ENCODE measurements around the gene POMGNT2.

The POMGNT2 gene

DNA sequence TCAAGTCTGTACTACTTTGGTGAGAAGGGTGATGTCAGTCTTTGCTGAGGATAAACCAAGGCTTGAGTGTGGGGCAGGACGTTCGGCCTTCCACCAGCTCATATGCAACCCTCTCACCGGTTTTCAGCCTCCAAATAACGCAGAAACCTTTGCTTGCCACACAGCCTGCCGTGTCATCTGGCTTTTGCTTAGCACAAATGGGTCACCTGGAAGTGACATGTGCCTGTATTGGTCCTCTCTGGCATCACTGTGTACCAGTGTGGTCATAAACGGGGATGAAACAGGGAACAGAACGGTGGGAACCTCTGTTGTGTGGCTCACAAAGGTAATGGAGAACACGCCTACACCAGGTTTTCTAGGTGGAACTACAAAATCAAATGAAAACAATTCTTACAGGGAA lies 7.1 kb downstream of the POMGNT2 start:
- no peak for DNase-seq

DNA sequence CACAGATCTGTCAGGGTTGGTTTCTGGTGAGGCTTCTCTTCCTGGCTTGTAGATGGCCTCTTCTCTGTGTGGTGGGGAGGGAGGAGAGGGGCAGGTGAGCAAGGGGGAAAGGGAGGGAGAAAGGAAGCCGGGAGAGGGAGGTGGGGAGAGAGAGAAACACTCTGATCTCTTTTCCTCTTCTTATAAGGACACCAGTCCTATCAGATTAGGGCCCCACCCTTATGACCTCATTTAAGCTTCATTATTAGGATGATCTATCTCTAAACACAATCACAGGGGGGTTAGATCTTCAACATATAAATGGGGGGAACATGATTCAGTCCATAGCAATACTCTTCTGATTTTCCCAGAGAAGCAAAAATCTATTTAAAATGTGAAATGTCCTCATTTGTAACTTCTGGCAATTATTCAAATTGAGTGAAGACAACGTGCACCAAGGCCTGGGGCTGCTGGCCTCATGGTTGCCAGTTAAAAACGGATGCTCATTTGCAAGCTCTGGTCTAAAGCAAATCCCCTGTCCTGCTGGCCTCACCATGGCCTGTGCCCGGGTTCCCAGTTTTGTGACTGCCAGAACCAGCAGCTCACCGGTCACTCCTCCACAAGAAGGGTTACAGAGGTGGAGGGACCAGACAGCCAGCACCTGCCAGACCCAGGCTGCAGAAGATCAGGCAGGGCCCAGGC lies 8.3 kb downstream of the POMGNT2 start:
- DNase-seq = no peak

DNA sequence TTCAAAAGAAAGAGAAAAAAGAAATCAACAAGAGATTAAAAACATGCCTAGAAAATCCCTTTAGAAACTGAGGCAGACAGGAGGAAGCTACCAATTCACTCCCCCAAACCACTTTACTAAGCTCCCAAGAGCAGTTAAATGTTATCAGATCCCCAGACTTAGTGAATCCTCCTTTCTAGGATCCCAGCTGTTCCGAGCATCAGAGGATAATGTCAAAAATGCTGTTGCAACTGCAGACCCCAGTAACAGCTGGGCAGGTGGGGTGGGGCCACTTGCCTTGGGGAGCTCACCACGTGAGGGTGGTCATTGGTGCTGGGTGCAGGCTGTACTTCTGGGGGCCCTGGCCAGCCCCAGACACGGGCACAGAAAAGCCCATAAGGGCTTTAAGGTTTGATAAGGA lies 9.1 kb downstream of the POMGNT2 start:
- DNase-seq = no peak

DNA sequence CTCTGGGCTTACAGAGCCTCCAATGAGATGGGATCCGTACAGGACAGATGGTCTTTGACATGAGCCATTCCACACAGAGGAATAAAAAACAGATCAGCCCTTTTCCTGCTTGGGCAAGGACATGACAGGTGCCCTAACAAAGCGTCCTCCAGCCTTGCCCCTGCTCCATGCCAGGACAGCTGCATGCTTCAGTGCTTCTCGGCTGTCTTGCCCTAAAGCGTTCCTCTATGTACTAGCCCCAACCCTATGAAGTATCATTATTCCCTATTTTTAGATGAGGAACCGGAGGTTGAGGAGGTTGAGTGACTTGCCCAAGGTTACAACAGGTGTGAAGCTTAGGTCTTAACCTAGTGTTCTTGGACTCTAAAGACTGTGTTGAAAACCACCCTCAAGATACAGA lies 10.5 kb downstream of the POMGNT2 start:
- no peak for DNase-seq

DNA sequence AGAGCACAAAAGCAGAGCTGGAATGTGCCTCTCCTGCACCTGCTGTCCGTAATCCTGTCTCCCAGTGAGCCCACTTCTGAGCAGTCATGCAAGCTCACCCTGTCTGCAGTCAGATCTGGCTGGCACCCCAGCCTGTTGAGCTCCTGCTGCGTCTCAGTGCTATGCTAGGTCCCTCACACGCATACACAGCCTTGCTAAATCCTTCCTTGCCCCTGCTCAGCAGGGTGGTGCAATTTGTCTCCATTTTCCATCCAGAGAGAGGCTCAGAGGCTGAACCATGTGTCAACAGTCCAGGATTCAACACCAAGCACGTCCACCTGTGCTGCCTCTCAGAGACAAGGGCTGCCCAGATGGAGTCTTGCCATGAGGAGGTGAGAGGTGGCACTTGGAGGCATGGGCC lies 11.0 kb downstream of the POMGNT2 start:
- DNase-seq = no peak

DNA sequence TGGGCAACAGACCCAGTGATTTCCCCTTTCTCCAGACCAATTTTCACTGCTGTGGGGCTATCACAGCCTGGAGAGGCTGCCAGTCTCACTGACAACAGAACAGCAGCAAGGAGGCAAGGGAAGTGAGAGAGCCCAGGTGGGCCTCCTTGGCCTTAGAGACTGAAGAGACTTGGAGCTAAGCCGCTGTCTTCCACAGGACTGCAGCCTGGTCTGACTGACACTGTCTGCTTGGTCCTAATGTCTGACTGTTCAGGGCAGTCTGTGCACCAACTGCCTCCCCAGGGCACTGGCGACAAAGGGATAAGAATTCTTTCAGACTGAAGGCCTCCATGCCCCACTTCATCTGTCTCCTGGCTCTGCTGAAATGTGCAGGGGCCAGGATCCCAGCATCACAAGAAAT lies 11.5 kb downstream of the POMGNT2 start:
- DNase-seq = no peak

DNA sequence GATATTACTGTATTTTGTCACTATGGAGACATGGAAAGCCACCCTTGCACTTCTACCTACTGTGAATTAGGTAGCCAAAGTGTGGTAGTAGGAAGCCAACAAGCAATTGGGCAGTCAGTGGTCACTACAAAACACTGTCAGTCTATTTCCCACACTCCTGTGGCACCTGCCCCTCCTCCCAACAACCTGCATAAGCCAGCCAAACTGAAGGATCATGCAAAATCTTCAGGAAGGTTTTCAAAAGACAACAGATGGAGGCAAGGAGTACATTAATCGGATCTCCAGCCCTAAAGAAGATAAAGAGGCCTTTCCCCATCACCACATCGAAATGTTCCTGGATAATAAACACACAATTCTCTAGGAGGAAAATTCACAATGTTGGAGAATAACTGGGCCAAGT lies 11.9 kb downstream of the POMGNT2 start:
- DNase-seq = no peak

DNA sequence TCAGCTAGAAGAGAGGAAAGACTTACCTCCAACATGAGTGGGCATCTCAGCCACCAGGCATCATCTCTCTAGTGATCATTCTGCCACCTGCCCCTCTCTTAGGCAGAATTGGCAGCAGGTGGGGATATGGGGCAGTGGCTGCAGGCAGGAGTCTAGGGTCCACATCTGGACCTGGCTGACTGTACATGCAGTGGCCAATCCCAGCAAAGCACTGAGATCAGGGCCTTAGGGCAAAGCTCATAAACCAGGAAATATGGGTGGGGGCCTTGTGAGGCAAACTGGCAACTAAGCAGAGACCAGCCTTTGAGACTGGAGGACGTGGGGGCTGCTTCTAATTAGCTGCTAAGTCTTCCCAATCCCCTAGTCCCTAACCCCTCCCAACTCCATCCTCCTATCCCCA lies 12.9 kb downstream of the POMGNT2 start:
- DNase-seq = no peak

DNA sequence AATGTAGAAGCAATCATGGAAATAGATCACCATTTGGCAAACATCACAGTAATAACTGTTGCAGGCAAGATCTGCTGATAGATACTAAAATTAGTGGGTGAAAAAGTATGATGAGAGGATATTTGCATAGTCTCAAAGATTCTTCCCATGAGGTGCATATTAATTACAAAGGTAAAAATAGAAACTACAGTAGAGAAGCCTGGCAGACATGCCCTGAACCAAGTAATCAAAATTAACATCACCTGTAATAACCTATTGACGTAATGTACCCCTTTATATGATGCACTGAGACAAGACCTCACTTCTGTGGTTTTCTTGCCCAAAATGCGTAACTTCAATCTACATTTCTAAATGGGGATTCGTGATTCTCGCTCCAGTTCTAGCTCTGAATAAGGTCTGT lies 14.4 kb downstream of the POMGNT2 start:
- no peak for DNase-seq

DNA sequence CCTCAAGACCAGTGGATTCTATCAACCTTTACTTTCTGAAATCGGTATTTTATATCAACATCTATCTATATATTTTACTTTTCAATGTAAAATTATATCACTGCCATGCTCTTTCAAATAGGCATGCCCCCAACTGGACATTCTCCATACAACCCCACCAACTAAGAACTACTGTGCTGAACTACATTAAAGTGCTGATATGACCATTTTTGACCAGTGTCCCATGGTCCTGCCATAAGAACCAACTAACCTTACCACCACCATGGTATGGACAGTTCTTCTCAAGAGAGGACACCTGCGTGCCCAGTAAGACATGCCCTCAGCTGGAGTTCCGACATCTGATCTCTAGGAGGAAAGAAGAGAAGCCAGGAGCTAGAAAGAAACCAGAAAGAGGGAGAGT lies 15.6 kb downstream of the POMGNT2 start:
- no peak for DNase-seq

DNA sequence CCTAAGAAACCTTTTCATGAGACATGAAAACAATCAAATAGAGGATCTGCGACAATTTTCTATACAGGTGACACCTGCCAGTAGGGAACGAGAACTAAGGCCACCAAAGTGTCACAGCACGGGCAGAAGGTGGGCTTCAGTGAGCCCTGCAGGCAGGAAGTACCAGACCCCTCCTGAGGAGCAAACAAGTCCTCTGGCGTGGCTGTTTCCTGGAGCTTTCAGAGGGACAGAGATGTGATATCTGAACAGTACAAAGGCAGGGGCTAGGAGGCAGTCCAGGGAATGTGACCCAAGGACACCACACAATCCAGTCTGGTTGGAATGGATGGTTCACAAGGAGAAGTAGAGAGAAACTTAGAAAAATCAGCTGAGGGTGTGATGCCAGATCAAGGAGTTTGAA lies 16.8 kb downstream of the POMGNT2 start:
- no peak for DNase-seq

DNA sequence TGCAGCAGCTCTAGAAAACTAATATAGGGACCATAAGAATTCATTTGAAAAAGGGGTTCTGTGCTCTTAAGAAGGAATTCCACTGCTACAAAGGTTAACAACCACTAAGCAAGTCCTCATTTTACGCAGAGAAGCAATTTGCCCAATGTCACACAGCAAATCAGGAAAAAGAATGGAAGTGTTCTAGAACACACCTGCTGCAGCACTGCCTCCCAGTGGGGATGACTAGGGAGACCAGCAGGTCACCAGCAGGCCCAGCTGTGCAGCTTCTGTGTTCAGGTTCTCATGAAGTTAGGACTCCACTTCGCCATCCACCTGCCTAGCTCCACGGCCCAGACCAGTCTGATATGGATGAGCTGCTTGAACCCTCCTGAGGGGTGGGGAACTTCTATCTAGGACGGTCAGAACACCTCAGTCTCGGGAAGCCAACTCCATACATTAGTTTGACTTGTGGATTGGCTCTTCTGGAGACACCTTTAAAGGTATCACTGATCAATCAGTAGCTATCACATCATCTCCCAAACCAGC lies 18.6 kb downstream of the POMGNT2 start:
- no peak for DNase-seq

DNA sequence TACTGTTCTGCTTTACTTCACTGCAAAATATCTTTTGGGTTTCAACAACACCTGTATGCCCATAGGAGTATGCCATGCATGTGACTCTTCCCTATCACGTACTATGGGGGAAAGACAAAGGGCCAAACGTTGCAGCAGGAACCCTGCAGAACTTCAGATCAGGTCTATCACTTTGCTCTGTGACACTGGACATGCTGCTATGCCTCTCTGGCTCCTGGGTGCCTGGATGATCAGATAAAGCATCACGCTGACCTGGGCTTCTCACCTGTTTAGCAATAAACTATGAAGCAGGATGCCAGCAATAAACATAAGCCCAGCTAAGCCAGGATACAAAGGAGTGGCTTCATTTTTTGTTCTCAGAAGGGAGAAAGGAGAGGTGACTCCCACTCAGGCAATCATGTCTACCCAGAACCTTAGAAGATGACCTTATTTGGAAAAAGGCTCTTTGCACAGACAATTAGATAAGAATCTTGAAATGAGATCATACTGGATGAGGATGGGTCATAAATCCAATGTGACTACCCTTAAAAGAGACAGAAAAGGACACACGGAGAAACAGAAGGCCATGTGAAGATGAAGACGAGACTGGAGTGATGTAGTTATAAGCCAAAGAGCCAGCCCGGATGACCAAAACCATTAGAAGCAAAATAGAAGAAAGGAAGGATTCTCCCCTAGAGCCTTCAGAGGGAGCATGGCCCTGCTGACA lies 19.3 kb downstream of the POMGNT2 start:
- DNase-seq = no peak

DNA sequence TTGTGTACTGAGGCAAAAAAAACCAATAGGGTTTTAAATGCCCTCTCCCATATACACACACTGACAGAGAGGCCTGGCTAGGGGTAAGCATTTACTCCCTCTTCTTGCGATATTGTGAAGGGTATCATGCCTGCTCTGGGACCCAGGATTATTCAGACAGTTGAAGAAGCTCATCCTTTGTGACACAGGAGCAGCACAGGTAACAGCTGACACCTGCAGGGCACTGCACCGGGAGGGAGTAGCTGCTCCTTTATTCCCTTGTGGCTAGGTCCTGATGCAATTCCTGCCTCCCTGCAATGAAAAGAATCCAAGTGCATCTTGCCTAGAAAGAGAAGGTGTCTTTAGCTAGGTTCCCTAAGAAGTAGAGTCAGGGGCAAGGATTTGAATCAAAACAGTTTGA lies 23.4 kb downstream of the POMGNT2 start:
- no peak for DNase-seq

DNA sequence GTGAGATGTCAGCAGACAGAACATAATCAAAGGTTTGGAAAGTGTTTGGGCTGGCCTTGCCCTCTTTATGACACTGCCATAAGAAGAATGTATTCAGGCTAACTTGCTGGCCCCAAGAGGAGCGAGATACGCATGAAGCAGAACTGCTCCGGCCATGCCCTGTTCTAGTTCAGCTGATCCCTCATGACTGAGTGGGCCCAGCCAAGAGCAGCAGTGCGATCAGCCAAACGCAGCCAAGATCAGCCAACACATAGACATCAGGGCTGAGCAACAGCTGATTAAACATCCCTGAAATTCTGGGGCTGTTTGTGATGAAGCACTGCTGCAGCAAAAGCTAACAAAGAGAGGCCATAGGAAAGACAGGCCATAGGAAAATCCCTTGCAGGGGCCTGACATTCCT lies 24.1 kb downstream of the POMGNT2 start:
- no peak for DNase-seq

DNA sequence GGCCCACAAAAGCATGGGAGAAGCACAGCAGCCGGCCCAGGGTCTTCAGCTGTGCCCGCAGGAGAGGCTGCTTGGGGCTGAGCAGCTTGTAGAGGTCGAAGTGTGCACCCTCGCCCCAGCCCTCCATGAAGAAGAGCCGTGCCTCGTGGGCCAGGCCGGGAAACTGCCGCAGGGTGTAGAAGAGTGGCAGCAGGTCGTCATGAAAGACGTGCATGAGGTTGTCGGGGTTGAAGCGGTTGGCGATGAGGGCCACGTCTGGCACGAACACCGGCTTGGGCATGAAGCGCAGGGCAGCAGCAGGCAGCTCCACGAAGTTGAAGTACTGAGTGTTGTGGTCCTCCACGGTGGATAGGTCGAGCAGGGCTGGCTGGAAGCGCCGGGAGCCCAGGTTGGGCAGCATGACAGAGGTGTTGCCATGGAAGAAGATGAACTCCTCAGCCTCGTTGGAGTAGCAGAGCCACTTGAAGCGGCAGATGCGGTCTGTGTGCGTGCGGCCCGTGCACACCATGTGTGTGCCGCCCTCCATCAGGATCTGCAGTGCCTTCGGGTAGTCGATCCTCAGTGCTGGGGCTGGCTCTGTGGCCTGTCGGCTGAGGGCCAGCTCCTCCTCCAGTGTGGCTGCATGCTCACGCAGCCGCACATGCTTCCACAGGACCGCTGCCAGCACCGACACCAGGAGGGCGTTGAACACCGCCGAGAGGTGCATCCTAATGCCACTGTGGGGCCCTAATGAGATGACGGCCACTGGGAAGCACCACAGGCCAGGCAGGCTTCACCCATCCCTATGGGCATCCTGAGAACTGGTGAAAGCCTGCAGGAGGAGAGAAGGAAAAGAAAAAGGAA lies 24.9 kb downstream of the POMGNT2 start:
- no peak for DNase-seq

DNA sequence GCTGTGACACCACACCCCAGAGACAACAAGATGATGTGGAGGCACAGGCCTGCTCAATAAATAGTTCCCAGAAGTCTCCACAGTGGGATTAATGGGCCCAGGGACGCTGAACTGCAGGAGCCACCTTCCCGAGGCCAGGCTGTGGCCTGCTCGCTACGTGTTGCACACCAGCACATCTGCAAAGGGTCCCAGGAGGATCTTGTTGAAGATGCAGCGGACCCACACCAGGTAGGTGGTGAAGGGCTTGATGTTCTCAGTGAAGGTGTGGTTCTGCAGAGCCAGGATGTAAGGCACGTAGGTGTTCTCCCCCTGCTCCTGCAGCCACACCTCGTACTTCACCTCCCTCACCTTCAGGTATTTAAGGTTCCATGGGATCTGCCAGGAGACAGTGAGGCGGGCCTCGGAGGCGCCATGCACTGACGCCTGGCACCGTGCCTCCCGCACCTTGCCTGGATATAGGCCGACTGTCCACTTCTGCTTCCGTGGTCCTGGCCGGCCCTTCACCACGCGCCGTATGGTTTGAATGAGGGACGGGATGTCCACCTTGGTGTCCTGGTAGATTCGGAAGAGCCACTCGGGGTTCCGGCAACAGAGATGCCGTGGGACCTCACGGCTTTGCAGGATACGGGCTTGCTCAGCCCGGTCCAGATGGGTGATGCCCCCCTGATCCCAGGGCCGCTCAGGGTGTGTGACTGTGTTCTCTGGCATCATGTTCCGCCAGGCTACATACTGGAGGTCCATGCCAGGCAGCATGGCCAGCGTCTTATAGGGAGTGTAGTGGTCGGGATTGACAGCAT lies 26.1 kb downstream of the POMGNT2 start:
- DNase-seq = no peak

DNA sequence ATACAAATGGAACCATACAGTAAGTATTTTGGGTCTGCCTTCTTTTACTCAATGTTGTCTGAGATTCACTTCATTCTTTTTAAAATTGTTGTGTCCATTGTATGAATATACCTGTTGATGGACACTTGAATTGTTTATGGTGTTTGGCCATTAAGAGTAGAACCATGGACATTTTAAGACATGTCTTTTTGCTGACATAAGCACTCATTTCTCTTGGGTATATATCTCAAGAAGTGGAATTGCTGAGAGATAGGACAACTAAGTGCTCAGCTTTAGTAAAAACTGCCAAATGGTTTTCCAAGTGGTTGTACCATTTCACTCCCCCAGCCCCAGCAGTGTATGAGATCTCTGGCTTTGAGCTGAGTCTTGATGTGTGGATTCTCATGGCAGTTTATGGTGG lies 28.2 kb downstream of the POMGNT2 start:
- DNase-seq = no peak

DNA sequence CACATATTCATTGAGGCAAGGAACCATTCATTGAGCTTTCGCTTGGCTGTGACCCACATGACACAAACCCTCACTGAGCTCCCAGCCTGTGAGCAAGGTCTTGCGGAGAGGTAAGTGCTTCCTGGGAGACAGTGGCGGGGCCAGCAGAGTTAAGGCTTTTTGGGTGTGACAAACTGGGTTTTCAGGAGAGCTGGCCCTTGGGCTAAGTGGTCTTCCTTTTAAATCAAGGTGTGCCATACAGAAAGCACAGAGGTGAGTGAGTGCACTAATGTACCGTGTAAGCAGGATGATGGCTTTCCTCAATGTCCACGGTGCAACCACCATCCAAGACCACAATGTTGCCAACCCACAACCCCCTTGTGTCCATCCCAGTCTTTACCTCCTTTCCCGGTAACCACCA lies 28.6 kb downstream of the POMGNT2 start:
- DNase-seq = no peak

DNA sequence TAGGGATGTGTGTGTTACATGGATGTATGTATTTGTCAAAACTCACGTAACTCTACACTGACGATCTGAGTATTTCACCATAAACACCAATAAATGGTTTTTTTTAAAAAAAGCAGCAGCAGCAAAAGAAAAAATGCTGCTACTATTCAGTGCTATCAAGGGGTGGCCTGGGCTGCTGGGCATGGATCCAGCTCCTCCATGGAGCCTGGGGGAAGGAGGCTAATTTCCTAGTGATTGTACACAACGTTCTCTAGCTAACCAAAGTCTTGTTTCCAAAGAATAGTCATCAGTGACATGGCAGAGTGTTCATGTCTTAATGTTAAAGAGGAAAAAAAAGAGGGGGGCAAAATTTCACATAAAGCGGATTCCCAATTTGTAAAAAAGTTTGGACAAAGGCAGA lies 29.0 kb downstream of the POMGNT2 start:
- DNase-seq = no peak

DNA sequence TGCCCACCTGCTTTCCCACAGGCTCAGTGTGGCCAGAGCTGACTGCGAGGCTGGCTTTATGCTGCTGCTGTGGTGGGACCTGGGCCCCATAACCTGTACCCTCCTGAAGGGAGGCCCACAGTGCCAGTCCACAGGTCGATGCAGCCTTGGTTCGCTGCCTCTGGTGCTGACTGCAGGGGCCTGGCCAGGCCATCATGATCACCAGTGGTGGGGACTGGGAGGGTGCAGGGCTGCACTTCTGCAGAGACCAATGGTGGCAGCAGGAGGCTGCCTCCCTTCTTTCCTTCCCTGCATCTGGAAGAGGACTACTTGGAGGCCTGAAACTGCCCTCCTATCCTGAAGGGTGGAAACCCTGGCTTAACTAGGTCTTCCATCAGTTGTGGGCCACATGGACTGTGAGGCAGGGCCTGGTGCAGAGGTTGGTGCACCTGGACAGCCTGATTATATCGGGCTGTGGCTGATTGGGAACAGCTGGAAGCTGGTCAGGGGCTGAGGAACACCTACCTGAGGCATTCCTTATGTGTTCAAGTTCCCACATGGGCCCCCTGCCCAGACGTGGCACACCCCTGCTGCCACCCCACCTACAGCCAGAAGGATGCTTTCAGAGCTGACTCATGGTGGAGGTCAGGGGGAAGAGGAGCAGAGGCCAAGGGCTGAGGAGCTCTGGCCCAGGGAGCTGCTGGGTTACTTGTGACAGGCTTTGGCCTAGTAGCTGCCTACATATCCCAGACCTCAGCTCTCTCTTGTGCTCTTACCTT lies 29.8 kb downstream of the POMGNT2 start:
- DNase-seq = no peak

Measured in DMS 273 treated with DMSO at 0.1 percent for 48 hours (cell line).